GM18520 (cell line): ENCODE results near the gene HDAC8.

ENCODE experiments used
- ATAC-seq: cut with Tn5 transposase; IDR thresholded peaks from one replicate; pipeline ENCODE4 v1.9.1; 2021; ENCODE audit not compliant: unreplicated experiment

The HDAC8 gene

GRCh38 chrX:72297953-72298730, 274.5 kb downstream of the HDAC8 start:
- no peak for ATAC-seq

- no peak for ATAC-seq
Observed at GRCh38 chrX:72296991-72297390, 275.7 kb downstream of the HDAC8 start.

- ATAC-seq, result no peak
Observed at GRCh38 chrX:72295745-72296144, 276.9 kb downstream of the HDAC8 start.

DNA sequence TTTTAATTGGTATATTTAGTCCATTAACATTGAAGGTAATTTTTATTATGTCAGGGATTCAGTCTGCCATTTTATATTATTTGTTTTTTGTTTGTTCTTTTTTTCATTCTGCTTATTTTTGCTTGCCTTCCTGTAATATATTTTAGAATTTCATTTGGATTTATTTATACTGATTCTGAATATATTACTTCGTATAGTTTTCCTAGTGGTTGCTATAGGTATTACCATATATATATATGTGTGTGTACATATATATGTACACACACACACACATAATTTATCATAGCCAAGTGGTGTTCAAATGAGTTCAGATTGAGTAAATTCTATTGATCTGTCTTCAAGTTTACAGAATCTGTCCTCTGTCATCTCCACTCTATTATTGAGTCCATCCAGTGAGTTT, 278.1 kb downstream of the HDAC8 start:
- ATAC-seq, result no peak

GRCh38 chrX:72282302-72282701, 290.3 kb downstream of the HDAC8 start:
- no peak for ATAC-seq

GRCh38 chrX:72280321-72280845, 292.3 kb downstream of the HDAC8 start:
- no peak for ATAC-seq
